H1 (cell line): ENCODE data around the gene AHDC1. TPM values are rescaled to one million over a fixed set of nuclear protein-coding genes. Genes with fewer than 3 reads are reported as not detected.

Experiments
- BRCA1 ChIP-seq: IDR thresholded peaks from 2 replicates; pipeline ENCODE4 v1.6.1; 2012; ENCODE audit warnings: low read depth, low read length, improper control_type of control experiment
- CBX5 ChIP-seq: fragments of 300-800, 300-1000 bp; sonication (generic); IDR thresholded peaks from 2 replicates; pipeline ENCODE4 v1.7.1; 2016; ENCODE audit warnings: antibody characterized with exemption, low read length, low read depth
- CEBPB ChIP-seq: IDR thresholded peaks from 2 replicates; pipeline ENCODE4 v1.6.1; 2012; ENCODE audit warnings: low read depth, low read length
- CHD2 ChIP-seq: IDR thresholded peaks from 2 replicates; pipeline ENCODE4 v1.6.1; 2012; ENCODE audit warnings: low read length, improper control_type of control experiment
- CTCF ChIP-seq, 3 experiments: IDR thresholded peaks; 1 replicate in 2 of 3; 2 replicates in 1 of 3; pipeline versions ENCODE4 v1.5.1 to v1.6.1; 2011; ENCODE audit warnings: low read length in 3 of 3, mild to moderate bottlenecking in 3 of 3, inconsistent platforms in 2 of 3, low read depth in 1 of 3, moderate library complexity in 1 of 3; ENCODE audit not compliant: insufficient read depth in 1 of 3; ENCODE audit errors: control extremely low read depth in 1 of 3
- E2F6 ChIP-seq: IDR thresholded peaks from 2 replicates; pipeline ENCODE4 v1.6.1; 2012; ENCODE audit warnings: inconsistent platforms
- EGR1 ChIP-seq: IDR thresholded peaks from 2 replicates; pipeline ENCODE4 v1.6.1; 2011; ENCODE audit warnings: low read depth, low read length, borderline replicate concordance
- GABPA ChIP-seq: IDR thresholded peaks from 2 replicates; pipeline ENCODE4 v1.6.1; 2011; ENCODE audit warnings: mild to moderate bottlenecking, low read length, moderate library complexity, borderline replicate concordance; ENCODE audit not compliant: insufficient read depth
- GTF2F1 ChIP-seq: IDR thresholded peaks from 2 replicates; pipeline ENCODE4 v1.6.1; 2012; ENCODE audit warnings: low read depth, low read length, improper control_type of control experiment, borderline replicate concordance
- POU5F1 ChIP-seq: IDR thresholded peaks from 2 replicates; pipeline ENCODE4 v1.6.1; 2011; ENCODE audit warnings: low read depth, mild to moderate bottlenecking, low read length, moderate library complexity
- RAD21 ChIP-seq, 2 experiments: IDR thresholded peaks in 1 of 2; conservative IDR thresholded peaks in 1 of 2; 2 replicates each; pipeline ENCODE4 v1.6.1; 2011; ENCODE audit warnings: low read depth in 2 of 2, low read length in 2 of 2, improper control_type of control experiment in 1 of 2, inconsistent platforms in 1 of 2, mild to moderate bottlenecking in 1 of 2, moderate library complexity in 1 of 2
- RBBP5 ChIP-seq: IDR thresholded peaks from 2 replicates; pipeline ENCODE4 v1.7.1; 2012; ENCODE audit warnings: low read depth, mild to moderate bottlenecking, inconsistent platforms, low read length, moderate library complexity, borderline replicate concordance
- SIN3A ChIP-seq, 2 experiments: IDR thresholded peaks in 1 of 2; conservative IDR thresholded peaks in 1 of 2; 2 replicates each; pipeline ENCODE4 v1.6.1; 2011 to 2012; ENCODE audit warnings: low read length in 2 of 2, improper control_type of control experiment in 1 of 2, low read depth in 1 of 2, mild to moderate bottlenecking in 1 of 2
- SRF ChIP-seq: IDR thresholded peaks from 2 replicates; pipeline ENCODE4 v1.6.1; 2011; ENCODE audit warnings: mild to moderate bottlenecking, low read depth, low read length, moderate library complexity
- TAF1 ChIP-seq: IDR thresholded peaks from 2 replicates; pipeline ENCODE4 v1.6.1; 2011; ENCODE audit warnings: mild to moderate bottlenecking, low read depth, low read length
- TBP ChIP-seq: IDR thresholded peaks from 2 replicates; pipeline ENCODE4 v1.6.1; 2011; ENCODE audit warnings: low read depth, low read length, improper control_type of control experiment
- YY1 ChIP-seq: IDR thresholded peaks from 2 replicates; pipeline ENCODE4 v1.6.1; 2011; ENCODE audit warnings: low read depth, mild to moderate bottlenecking, low read length
- polyA plus RNA-seq, 7 experiments: library from polyadenylated mRNA; depleted of rRNA in 3 of 7; stranded (reverse) in 5 of 7; unstranded in 2 of 7; fragments of >200 nt in 5 of 7; fragments of 200-250 nt in 2 of 7; gene quantifications; 1 replicate in 5 of 7; 2 replicates in 1 of 7; 4 replicates in 1 of 7; pipeline versions ENCODE4 v1.2.1 to v1.2.3, GENCODE V29; 2011 to 2013; ENCODE audit warnings: missing spikeins in 2 of 7, mixed read lengths in 2 of 7
- total RNA-seq: library from RNA; stranded (reverse); fragmentation: NEBNext Ultra II Directional; extraction: Animal tissue kit (Norgen Biotek cat#: 25700); gene quantifications from 2 replicates; pipeline ENCODE4 v1.2.1, GENCODE V29; 2021

The AHDC1 gene
- total and polyA plus RNA-seq, 2 of the 8 experiments (the other 6 are each of a cell fraction or from before 2014, with no cell fraction given) = 4.4 to 35.1 TPM

GRCh38 chr1:27507960-27508665 is 95.8 kb downstream of the AHDC1 start (continued):
- no peak for TF ChIP-seq RBBP5
- no peak for TF ChIP-seq POU5F1
- TF ChIP-seq GTF2F1 = no peak
- no peak for TF ChIP-seq YY1
- TF ChIP-seq SRF = no peak
- TF ChIP-seq TBP = no peak
- no peak for TF ChIP-seq CEBPB
- TF ChIP-seq EGR1 = no peak
- TF ChIP-seq CBX5 = no peak
- no peak for TF ChIP-seq BRCA1
- no peak for TF ChIP-seq SIN3A (conservative IDR thresholded peaks at IDR 0.05 in 1 of 2, IDR thresholded peaks at IDR 0.05 in 1 of 2; ENCODE audit: low read depth in 1 of 2, low read length in 2 of 2)
- TF ChIP-seq GABPA = no peak
- no peak for TF ChIP-seq CHD2
- TF ChIP-seq TAF1 = no peak
- peak; percentile 33 to 58 (median 35); a peak in 3 of 4 replicates for TF ChIP-seq CTCF (IDR thresholded peaks at IDR 0.05; ENCODE audit: control extremely low read depth in 1 of 3, insufficient read depth in 1 of 3, low read depth in 1 of 3, low read length in 3 of 3)
- peak; percentile 35 to 60 for TF ChIP-seq RAD21 (IDR thresholded peaks at IDR 0.05 in 1 of 2, conservative IDR thresholded peaks at IDR 0.05 in 1 of 2; ENCODE audit: low read depth in 2 of 2, low read length in 2 of 2)
- peak; percentile 47; the same call in 1 of the 2 replicates for TF ChIP-seq E2F6
